CD8-positive, alpha-beta memory T cell (primary cell): Measurements from ENCODE around the gene CFAP161. TPM values are rescaled to one million over a fixed set of nuclear protein-coding genes. Genes with fewer than 3 reads are reported as not detected.

Source experiments
- CTCF ChIA-PET: fragments of 350-600 bp; sonication (Branson Sonifier 250); formaldehyde crosslinking; loops from one replicate; lab custom pipeline; 2021; ENCODE audit warnings: antibody characterized with exemption; lab: Charles Lee
- POLR2A ChIA-PET: fragments of 350-600 bp; sonication (Branson Sonifier 250); formaldehyde crosslinking; loops from one replicate; lab custom pipeline; 2021; ENCODE audit warnings: antibody characterized with exemption; lab: Charles Lee
- DNase-seq, 5 donors: peaks; one replicate each; pipeline versions ENCODE4 v3.0.0 to v3.0.0-alpha.2; 2020 to 2022; ENCODE audit warnings: mixed read lengths in 1 of 5
- H3K27ac ChIP-seq: one replicate; pipeline ENCODE4 v1.7.0; 2013; ENCODE audit warnings: low read depth, mild to moderate bottlenecking, low read length, moderate library complexity
- H3K27me3 ChIP-seq: 2 replicates; pipeline ENCODE4 v1.7.0; 2013; ENCODE audit warnings: low read length, mild to moderate bottlenecking; ENCODE audit not compliant: insufficient read depth, poor library complexity, severe bottlenecking
- H3K36me3 ChIP-seq: 2 replicates; pipeline ENCODE4 v1.7.0; 2013; ENCODE audit warnings: mild to moderate bottlenecking, low read length, moderate library complexity; ENCODE audit not compliant: insufficient read depth
- H3K4me1 ChIP-seq: 2 replicates; pipeline ENCODE4 v1.7.0; 2013; ENCODE audit warnings: mild to moderate bottlenecking, low read length, moderate library complexity; ENCODE audit not compliant: insufficient read depth
- H3K4me3 ChIP-seq: 2 replicates; pipeline ENCODE4 v1.7.0; 2013; ENCODE audit warnings: mild to moderate bottlenecking, low read length
- H3K9me3 ChIP-seq: 2 replicates; pipeline ENCODE4 v1.7.0; 2013; ENCODE audit warnings: mild to moderate bottlenecking, low read length
- H3K27ac Mint-ChIP-seq, 8 donors: one replicate each; pipeline ENCODE4 v1.8.0; 2020 to 2021; ENCODE audit warnings: mixed read lengths in 8 of 8, mild to moderate bottlenecking in 6 of 8, inconsistent platforms in 3 of 8, moderate library complexity in 3 of 8
- H3K27me3 Mint-ChIP-seq, 2 donors: one replicate each; pipeline ENCODE4 v1.8.0; 2020 to 2021; ENCODE audit warnings: mixed read lengths in 2 of 2, mild to moderate bottlenecking in 1 of 2, moderate library complexity in 1 of 2
- H3K36me3 Mint-ChIP-seq, 3 donors: one replicate each; pipeline ENCODE4 v1.8.0; 2020 to 2021; ENCODE audit warnings: mixed read lengths in 3 of 3, inconsistent platforms in 1 of 3, mild to moderate bottlenecking in 1 of 3
- H3K4me1 Mint-ChIP-seq, 3 donors: one replicate each; pipeline ENCODE4 v1.8.0; 2020 to 2021; ENCODE audit warnings: mixed read lengths in 3 of 3, inconsistent platforms in 1 of 3, mild to moderate bottlenecking in 1 of 3
- H3K4me3 Mint-ChIP-seq, 7 donors: one replicate each; pipeline ENCODE4 v1.8.0; 2020 to 2021; ENCODE audit warnings: mixed read lengths in 7 of 7, mild to moderate bottlenecking in 6 of 7, moderate library complexity in 4 of 7, inconsistent platforms in 2 of 7
- H3K9me3 Mint-ChIP-seq, 5 donors: one replicate each; pipeline ENCODE4 v1.8.0; 2020 to 2022; ENCODE audit warnings: mixed read lengths in 5 of 5, mild to moderate bottlenecking in 3 of 5, moderate library complexity in 2 of 5, inconsistent platforms in 1 of 5
- polyA plus RNA-seq: library from polyadenylated mRNA; unstranded; fragments of 300-500 nt; fragmentation: Illumina TruSeq; gene quantifications from one replicate; pipeline ENCODE4 v1.2.3, GENCODE V29; 2021
- total RNA-seq, 2 experiments: library from RNA; stranded (reverse); gene quantifications; one replicate each; pipeline ENCODE4 v1.2.3, GENCODE V29; 2021

Gene CFAP161
- total and polyA plus RNA-seq, 3 experiments from 2014 or later, result not detected

- CTCF ChIA-PET, result no interaction called here
- Histone ChIP-seq H3K4me3 (no peak overlapping the region), H3K4me1 (no peaks in the 10 kb centered on the region), H3K27ac (no peak overlapping the region), H3K36me3 (no peaks in the 10 kb centered on the region), H3K27me3 (peaks cover 7% of the 10 kb centered on the region), H3K9me3 (no peaks in the 10 kb centered on the region)
- no peak for DNase-seq
- Mint-ChIP-seq H3K9me3 (peaks cover 0 to 2% (median 0%) of the 10 kb centered on the region in 5 donors), H3K4me1 (no peaks in the 10 kb centered on the region), H3K27ac (peak overlapping the region in 1 of 8 donors; percentile 78), H3K4me3 (no peak overlapping the region), H3K27me3 (peaks cover 10 to 52% of the 10 kb centered on the region in 2 donors), H3K36me3 (no peaks in the 10 kb centered on the region)
- POLR2A ChIA-PET, result no interaction called here
These were observed 42.0 kb upstream of the CFAP161 start for GRCh38 chr15:81091889-81092558.

- no peaks in the 10 kb centered on the region for H3K36me3 Mint-ChIP-seq
- H3K27ac ChIP-seq, result no peak overlapping the region
- no peak for DNase-seq
- peaks cover 7% of the 10 kb centered on the region for H3K27me3 ChIP-seq
- no peak overlapping the region for H3K4me3 ChIP-seq
- H3K27me3 Mint-ChIP-seq, result peaks cover 12 to 56% of the 10 kb centered on the region in 2 donors
- H3K9me3 Mint-ChIP-seq, result peaks cover 0 to 2% (median 0%) of the 10 kb centered on the region in 5 donors
- no peaks in the 10 kb centered on the region for H3K36me3 ChIP-seq
- POLR2A ChIA-PET, result no interaction called here
- no peaks in the 10 kb centered on the region for H3K4me1 ChIP-seq
- peak overlapping the region in 1 of 8 donors; percentile 78 for H3K27ac Mint-ChIP-seq
- H3K9me3 ChIP-seq, result no peaks in the 10 kb centered on the region
- CTCF ChIA-PET, result no interaction called here
- no peak overlapping the region for H3K4me3 Mint-ChIP-seq
- no peaks in the 10 kb centered on the region for H3K4me1 Mint-ChIP-seq
These were observed 41.5 kb upstream of the CFAP161 start for GRCh38 chr15:81092559-81092902.

GRCh38 chr15:81093961-81094360 lies 40.1 kb upstream of the CFAP161 start:
- H3K27me3 ChIP-seq, result peaks cover 7% of the 10 kb centered on the region
- H3K27ac ChIP-seq, result no peak overlapping the region
- POLR2A ChIA-PET, result no interaction called here
- H3K27me3 Mint-ChIP-seq, result peaks cover 22 to 69% of the 10 kb centered on the region in 2 donors
- H3K9me3 ChIP-seq, result no peaks in the 10 kb centered on the region
- DNase-seq, result no peak
- H3K9me3 Mint-ChIP-seq, result peaks cover 0 to 2% (median 0%) of the 10 kb centered on the region in 5 donors
- H3K4me3 Mint-ChIP-seq, result no peak overlapping the region
- peaks cover 0 to 4% (median 0%) of the 10 kb centered on the region in 3 donors for H3K36me3 Mint-ChIP-seq
- H3K36me3 ChIP-seq, result no peaks in the 10 kb centered on the region
- CTCF ChIA-PET, result no interaction called here
- no peak overlapping the region for H3K27ac Mint-ChIP-seq
- no peak overlapping the region for H3K4me3 ChIP-seq
- H3K4me1 Mint-ChIP-seq, result peaks cover 3 to 12% (median 7%) of the 10 kb centered on the region in 3 donors
- H3K4me1 ChIP-seq, result peaks cover 3% of the 10 kb centered on the region

- Histone ChIP-seq H3K9me3 (no peaks in the 10 kb centered on the region), H3K4me1 (peaks cover 9% of the 10 kb centered on the region), H3K27ac (no peak overlapping the region), H3K36me3 (no peaks in the 10 kb centered on the region), H3K4me3 (no peak overlapping the region), H3K27me3 (no peaks in the 10 kb centered on the region)
- Mint-ChIP-seq H3K27me3 (peaks cover 27 to 69% of the 10 kb centered on the region in 2 donors), H3K4me1 (peaks cover 3 to 15% (median 8%) of the 10 kb centered on the region in 3 donors), H3K4me3 (no peak overlapping the region), H3K36me3 (peaks cover 0 to 4% (median 0%) of the 10 kb centered on the region in 3 donors), H3K27ac (no peak overlapping the region), H3K9me3 (no peaks in the 10 kb centered on the region)
- DNase-seq, result no peak
- POLR2A ChIA-PET, result no interaction called here
- CTCF ChIA-PET, result interaction anchor here (1.0 kb wide), 1 partner anchor 172 kb away, joined by 3 read pairs; no protein-coding TSS in a partner anchor
These were observed 38.2 kb upstream of the CFAP161 start for GRCh38 chr15:81095690-81096365.

GRCh38 chr15:81096398-81096797 lies 37.7 kb upstream of the CFAP161 start:
- Mint-ChIP-seq H3K36me3 (peaks cover 0 to 4% (median 0%) of the 10 kb centered on the region in 3 donors), H3K4me3 (no peak overlapping the region), H3K9me3 (no peaks in the 10 kb centered on the region), H3K4me1 (peaks cover 3 to 15% (median 8%) of the 10 kb centered on the region in 3 donors), H3K27ac (no peak overlapping the region), H3K27me3 (peaks cover 27 to 72% of the 10 kb centered on the region in 2 donors)
- H3K4me3 ChIP-seq, result no peak overlapping the region
- DNase-seq, result no peak
- no peak overlapping the region for H3K27ac ChIP-seq
- H3K4me1 ChIP-seq, result peaks cover 9% of the 10 kb centered on the region
- no peaks in the 10 kb centered on the region for H3K36me3 ChIP-seq
- ChIA-PET CTCF (no interaction called here), POLR2A (no interaction called here)
- no peaks in the 10 kb centered on the region for H3K9me3 ChIP-seq
- no peaks in the 10 kb centered on the region for H3K27me3 ChIP-seq

GRCh38 chr15:81097116-81097889 lies 36.8 kb upstream of the CFAP161 start:
- ChIA-PET CTCF (interaction anchor here (0.6 kb wide), 1 partner anchor 10 kb away, joined by 3 read pairs; no protein-coding TSS in a partner anchor), POLR2A (no interaction called here)
- H3K9me3 Mint-ChIP-seq, result no peaks in the 10 kb centered on the region
- no peak overlapping the region for H3K27ac Mint-ChIP-seq
- H3K27ac ChIP-seq, result no peak overlapping the region
- no peak overlapping the region for H3K4me3 Mint-ChIP-seq
- no peak overlapping the region for H3K4me3 ChIP-seq
- no peaks in the 10 kb centered on the region for H3K27me3 ChIP-seq
- H3K36me3 ChIP-seq, result no peaks in the 10 kb centered on the region
- H3K4me1 Mint-ChIP-seq, result peaks cover 3 to 15% (median 8%) of the 10 kb centered on the region in 3 donors
- peaks cover 9% of the 10 kb centered on the region for H3K4me1 ChIP-seq
- DNase-seq, result no peak
- H3K36me3 Mint-ChIP-seq, result peaks cover 0 to 4% (median 0%) of the 10 kb centered on the region in 3 donors
- no peaks in the 10 kb centered on the region for H3K9me3 ChIP-seq
- peaks cover 27 to 77% of the 10 kb centered on the region in 2 donors for H3K27me3 Mint-ChIP-seq

- CTCF ChIA-PET, result no interaction called here
- H3K27me3 Mint-ChIP-seq, result peaks cover 27 to 77% of the 10 kb centered on the region in 2 donors
These were observed 36.2 kb upstream of the CFAP161 start for GRCh38 chr15:81097890-81098280.

More at GRCh38 chr15:81097890-81098280, 36.2 kb upstream of the CFAP161 start:
- H3K4me1 ChIP-seq, result peaks cover 9% of the 10 kb centered on the region
- no peak overlapping the region for H3K27ac ChIP-seq
- no peak for DNase-seq
- no peak overlapping the region for H3K4me3 Mint-ChIP-seq
- no peak overlapping the region for H3K4me3 ChIP-seq
- no peak overlapping the region for H3K27ac Mint-ChIP-seq
- H3K9me3 ChIP-seq, result no peaks in the 10 kb centered on the region
- no peaks in the 10 kb centered on the region for H3K9me3 Mint-ChIP-seq
- POLR2A ChIA-PET, result no interaction called here
- no peaks in the 10 kb centered on the region for H3K36me3 ChIP-seq
- peaks cover 0 to 4% (median 0%) of the 10 kb centered on the region in 3 donors for H3K36me3 Mint-ChIP-seq
- no peaks in the 10 kb centered on the region for H3K27me3 ChIP-seq
- peaks cover 3 to 15% (median 8%) of the 10 kb centered on the region in 3 donors for H3K4me1 Mint-ChIP-seq
